NCI-H1105 treated with DMSO at 0.1 percent for 48 hours (cell line): ENCODE data around the gene GIPC2.

Source experiments
- DNase-seq: peaks from one replicate; lab custom pipeline; 2025; lab: John Stamatoyannopoulos, UW

Gene GIPC2

GRCh38 chr1:78145105-78145580, 99.4 kb downstream of the GIPC2 start:
- DNase-seq, result peak; percentile 75

GRCh38 chr1:78146205-78146771, 100.5 kb downstream of the GIPC2 start:
- no peak for DNase-seq

- no peak for DNase-seq
Measured at GRCh38 chr1:78147031-78147430, 101.3 kb downstream of the GIPC2 start.

- DNase-seq, result no peak
Measured at GRCh38 chr1:78153092-78153736, 107.4 kb downstream of the GIPC2 start.

- no peak for DNase-seq
Measured at GRCh38 chr1:78155121-78155520, 109.4 kb downstream of the GIPC2 start.

GRCh38 chr1:78156805-78157521, 111.2 kb downstream of the GIPC2 start:
- no peak for DNase-seq

- DNase-seq, result no peak
Measured at GRCh38 chr1:78165816-78166215, 120.0 kb downstream of the GIPC2 start.

GRCh38 chr1:78168306-78168705, 122.5 kb downstream of the GIPC2 start:
- DNase-seq, result no peak

- no peak for DNase-seq
Measured at GRCh38 chr1:78170859-78171258, 125.1 kb downstream of the GIPC2 start.

- DNase-seq, result no peak
Measured at GRCh38 chr1:78171736-78172590, 126.2 kb downstream of the GIPC2 start.

GRCh38 chr1:78176448-78176847, 130.7 kb downstream of the GIPC2 start:
- DNase-seq, result peak; percentile 95

GRCh38 chr1:78177708-78178270, 132.0 kb downstream of the GIPC2 start:
- DNase-seq, result no peak

- DNase-seq, result no peak
Measured at GRCh38 chr1:78178816-78179215, 133.1 kb downstream of the GIPC2 start.

GRCh38 chr1:78184460-78185072, 138.8 kb downstream of the GIPC2 start:
- no peak for DNase-seq
